Tongue (tissue), 2 donors: Measurements from ENCODE around the gene EFCAB11. TPM values are rescaled to one million over a fixed set of nuclear protein-coding genes. Genes with fewer than 3 reads are reported as not detected.
A peak's percentile ranks its signal among the peaks of the same experiment; 100 is the strongest.

Source experiments
- DNase-seq: peaks from one replicate; pipeline ENCODE4 v3.0.0-alpha.2; 2015
- total RNA-seq: library from RNA; depleted of rRNA; stranded (reverse); fragments of >200 nt; gene quantifications from one replicate; pipeline ENCODE4 v1.2.3, GENCODE V29; 2014

The EFCAB11 gene
- total RNA-seq, 1 donor from 2014 or later = 13.2 TPM

DNA sequence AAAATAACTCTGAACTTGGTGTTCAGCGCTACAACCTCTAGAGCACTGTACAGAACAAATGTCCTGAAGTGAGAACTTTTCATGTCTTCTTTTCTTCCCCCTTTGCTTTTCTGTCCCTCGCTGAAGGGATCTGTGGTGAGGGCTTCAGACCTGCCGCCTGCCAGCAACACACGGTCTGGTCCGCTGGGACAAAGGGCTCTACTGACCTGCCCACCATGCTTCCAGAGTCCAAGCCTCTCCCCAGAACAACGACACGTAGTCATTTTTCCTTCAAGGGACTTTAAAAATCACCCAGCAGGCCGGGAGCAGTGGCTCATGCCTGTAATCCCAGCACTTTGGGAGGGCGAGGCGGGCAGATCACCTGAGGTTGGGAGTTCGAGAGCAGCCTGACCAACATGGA, 140.4 kb downstream of the EFCAB11 start:
- DNase-seq = no peak

DNA sequence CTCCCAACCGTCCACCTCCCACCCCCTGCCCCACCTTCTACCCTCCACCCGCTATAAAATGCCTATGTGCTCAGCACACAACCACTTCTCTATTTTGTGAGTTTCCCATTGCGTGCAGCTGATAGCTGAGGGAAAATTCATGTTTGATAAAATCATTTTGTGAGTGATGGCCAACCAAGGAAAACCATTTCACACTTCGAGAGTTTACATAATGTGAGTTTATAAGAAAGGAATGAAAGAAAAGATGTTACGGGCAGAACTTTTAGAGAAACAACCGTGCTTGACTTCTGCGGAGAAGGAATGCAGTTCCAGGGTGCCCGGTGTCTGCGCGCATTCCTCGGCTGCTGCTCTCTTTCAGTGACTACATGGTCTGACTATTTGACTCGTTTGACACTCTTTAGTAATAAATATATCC, 140.9 kb downstream of the EFCAB11 start:
- DNase-seq = peak; percentile 64

DNA sequence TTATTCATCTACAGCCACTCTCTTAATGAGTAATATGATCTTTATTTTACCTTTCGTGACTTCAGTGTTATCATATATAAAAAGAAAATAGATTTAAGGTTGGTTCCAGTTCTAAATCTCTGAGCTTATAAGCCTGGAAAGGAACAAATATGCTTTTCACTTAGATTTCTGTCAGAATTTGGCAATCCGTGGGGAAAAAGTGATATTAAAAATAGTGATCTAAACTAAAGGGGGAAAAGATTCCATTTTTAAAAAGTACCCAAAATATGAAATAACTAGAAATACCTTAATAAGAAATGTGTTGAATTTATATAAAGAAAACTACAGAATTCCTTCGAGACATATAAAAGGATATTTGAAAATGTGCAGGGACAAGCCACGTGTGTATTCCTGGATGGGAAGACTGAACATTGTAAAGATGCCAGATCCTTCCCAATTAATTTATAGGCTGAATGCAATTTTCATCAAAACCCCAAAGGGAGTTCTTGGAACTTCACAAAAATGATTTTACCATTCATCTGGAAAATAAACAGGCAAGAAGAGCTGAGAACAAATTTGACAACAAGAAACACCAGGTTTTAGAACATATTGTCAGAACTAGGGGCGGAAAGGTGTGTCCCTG, 142.5 kb downstream of the EFCAB11 start:
- DNase-seq = peak; percentile 62

GRCh38 chr14:89810101-89810500, 144.4 kb downstream of the EFCAB11 start:
- peak; percentile 54 for DNase-seq

DNA sequence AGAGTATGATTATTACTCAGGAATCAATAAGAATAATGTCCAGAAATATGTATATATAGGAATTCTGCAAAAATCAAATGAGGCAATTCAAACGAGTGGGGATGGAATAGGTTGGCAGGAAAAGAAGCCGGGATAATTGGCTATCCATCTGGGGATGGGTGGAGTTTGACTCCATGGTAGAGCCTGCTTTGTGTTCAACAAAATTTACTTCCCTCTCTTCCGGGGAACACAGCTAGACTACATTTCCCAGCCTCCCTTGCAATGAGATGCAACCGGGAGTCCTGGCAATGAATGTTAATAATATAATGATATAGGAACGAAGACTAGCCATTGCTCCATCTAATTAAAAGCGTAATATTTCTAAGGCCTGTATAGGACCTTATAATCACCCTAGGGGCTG, 146.6 kb downstream of the EFCAB11 start:
- no peak for DNase-seq

GRCh38 chr14:89807151-89807550, 147.4 kb downstream of the EFCAB11 start:
- no peak for DNase-seq

DNA sequence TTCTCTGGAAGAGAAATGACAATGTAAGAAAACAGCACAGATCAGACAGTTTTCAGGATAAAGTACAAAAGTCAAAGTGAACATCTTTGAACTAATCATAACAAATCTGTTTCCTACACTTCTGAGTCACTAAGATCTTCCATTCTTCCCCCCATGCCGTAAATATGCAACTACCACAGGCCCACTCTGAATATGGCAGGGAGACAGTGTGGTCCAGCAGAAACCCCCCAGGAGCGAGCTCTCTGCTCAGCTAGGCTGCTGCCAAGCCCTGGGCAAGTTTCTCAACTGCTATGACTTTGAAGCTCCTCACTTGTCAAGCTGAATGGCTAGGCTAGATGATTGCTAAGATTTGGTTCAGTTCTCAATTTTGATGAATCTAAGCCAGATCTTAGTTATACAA, 148.1 kb downstream of the EFCAB11 start:
- no peak for DNase-seq

- no peak for DNase-seq
Measured at GRCh38 chr14:89805501-89805900, 149.0 kb downstream of the EFCAB11 start.

DNA sequence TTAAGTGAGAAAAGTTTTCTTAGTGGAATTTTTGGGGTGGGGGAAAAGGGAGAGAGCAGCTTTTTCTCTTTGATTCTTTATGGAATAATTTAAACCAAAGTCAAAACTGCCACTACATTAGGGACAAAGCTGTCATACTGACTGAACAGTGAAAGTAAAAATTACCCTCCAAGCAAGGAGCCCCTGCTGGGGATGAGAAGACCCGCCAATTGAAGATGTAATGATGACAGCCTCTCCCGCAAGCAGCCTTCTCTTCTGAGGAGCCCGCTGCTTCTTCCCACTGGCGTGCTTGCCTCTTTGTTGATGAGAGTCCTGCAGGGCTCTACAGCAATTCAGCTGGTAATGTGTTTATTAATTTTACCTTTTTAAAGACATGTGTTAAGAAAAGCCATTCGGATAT, 151.0 kb downstream of the EFCAB11 start:
- DNase-seq = no peak

- no peak for DNase-seq
Measured at GRCh38 chr14:89801136-89801535, 153.4 kb downstream of the EFCAB11 start.

DNA sequence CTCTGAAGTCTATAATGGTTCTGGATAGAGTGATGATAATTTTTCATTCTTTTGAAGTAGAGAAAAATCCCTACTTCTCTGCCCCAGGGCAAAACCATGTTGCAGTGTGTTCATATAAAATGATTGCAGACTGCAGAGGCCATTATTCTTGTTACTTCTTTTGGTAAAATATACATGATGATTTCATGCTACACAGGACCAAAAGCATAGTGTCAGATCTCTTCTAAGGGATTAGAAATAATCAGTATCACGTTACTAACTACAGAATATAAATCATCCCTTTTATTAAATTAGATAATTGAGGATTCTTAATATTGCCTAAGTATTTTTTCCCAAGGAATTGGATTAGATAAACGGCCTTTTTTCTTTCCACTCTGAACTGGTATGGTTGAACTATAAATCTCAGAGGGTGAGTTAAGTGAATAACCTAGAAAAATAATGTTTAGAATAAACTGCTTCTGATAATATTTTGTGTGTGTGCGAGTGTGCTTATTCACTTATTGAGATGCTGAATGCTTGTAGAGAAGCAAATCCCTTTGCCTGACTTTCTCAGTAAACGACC, 156.2 kb downstream of the EFCAB11 start:
- DNase-seq = no peak

DNA sequence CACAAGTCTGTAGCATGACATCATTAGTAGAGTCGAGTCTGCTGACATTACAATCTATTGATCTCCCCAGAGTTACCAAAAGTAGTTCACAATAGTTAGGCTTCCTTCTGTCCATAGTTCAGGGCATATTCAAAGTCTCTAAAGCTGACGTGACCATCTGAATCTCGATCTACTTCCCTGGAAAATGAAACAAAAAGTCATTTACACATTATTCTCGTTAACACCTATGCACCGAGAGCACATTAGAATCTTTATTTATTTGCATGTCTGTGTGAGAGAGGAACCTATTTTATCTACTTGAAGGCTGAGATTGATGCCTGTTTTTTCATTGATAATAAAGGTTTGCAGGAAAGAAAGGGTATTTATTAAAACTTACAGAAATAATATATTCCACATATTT, 157.4 kb downstream of the EFCAB11 start:
- no peak for DNase-seq

GRCh38 chr14:89794096-89794495, 160.4 kb downstream of the EFCAB11 start:
- no peak for DNase-seq

DNA sequence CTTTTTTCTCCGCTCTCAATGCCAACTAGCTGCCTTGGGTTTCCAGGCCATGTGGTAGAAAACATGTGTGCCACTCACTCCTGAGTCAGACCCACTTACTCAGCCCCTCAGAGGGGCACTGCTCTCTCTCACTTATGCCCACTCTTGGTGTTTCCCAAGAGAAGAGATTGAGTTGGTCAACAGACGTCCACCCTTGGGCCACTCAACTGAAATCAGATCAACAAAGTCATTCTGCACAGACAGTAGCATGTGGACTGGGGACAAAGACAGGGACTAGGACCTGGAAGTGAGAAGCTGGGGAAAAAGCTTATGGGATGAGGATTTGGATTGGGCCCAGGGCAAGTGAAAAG, 161.2 kb downstream of the EFCAB11 start:
- no peak for DNase-seq

DNA sequence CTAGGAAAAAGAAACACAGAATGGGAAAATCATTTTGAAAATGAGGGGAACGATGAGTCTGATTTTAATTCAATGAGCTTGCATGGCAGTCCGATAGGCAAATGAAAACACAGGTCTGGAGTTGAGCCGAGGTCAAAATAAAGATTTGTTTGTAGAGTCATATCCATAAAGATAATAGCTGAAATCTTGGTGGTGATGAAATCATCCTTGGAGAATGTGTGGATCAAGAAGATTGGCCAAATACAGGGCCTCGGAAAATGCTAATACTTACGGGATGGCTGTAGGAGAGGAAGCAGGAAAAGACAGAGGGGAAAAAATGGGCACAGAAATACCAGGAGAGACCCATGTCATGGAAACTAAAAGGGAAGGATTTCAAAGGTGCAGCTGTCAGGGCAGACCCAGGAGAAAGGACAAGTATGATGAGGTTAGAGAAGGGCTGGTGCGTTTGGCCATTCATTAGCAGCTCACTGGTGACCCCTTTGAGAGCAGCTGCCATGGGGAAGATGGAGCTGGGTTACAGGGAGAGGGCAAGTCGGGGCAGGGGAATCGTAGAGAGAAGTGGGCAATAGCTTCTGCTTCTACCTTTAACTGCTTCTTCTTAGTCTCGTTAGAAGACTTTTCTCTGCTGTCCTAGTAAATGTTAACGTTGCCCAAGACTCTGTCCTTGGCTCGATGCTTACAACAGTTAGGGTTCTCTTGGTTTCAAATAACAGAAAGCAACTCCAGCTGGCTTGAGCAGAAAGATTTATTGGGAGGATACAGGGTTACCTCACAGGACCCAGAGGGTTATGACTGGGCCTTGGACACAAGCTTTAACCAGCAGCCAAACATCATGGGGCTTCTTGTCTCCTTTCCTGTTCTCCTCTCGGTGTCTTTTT, 161.8 kb downstream of the EFCAB11 start:
- DNase-seq = peak; percentile 22

- no peak for DNase-seq
Measured at GRCh38 chr14:89787525-89787924, 167.0 kb downstream of the EFCAB11 start.

DNA sequence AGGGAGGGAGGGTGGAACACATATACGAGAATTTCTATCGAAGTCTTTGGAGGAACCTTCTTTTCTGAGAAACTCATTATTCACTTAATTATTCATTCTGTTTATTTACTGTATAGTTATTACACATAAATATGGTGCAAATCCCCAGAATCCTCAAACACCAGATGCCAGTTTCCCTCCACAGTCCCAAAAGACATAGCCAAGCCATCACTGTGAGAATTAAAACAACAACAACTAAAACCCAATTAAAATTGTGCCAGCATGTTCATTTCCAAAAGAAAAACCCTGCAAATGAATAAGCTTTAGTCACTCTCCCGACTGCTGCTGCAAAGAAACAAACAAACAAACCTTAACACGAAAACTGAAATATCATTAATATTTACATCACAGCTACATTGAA, 173.5 kb downstream of the EFCAB11 start:
- DNase-seq = no peak

DNA sequence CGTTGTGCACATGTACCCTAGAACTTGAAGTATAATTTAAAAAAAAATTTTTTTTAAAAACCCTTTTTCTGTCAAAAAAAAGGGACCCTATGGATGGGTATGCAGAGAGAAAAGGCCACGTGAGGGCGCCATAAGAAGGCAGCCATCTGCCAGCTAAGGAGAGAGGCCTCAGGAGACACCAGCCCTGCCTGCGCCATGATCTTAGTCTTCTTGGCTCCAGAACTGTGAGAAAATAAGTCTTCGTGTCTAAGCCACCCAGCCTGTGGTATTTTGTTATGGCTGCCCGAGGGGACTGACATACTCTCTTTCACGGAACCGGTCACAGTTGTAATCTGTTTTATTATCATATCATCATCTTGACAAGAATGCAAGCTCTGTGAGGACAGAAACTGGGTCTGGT, 174.8 kb downstream of the EFCAB11 start:
- no peak for DNase-seq

- no peak for DNase-seq
Measured at GRCh38 chr14:89775946-89776345, 178.6 kb downstream of the EFCAB11 start.

GRCh38 chr14:89775151-89775550, 179.4 kb downstream of the EFCAB11 start:
- no peak for DNase-seq

DNA sequence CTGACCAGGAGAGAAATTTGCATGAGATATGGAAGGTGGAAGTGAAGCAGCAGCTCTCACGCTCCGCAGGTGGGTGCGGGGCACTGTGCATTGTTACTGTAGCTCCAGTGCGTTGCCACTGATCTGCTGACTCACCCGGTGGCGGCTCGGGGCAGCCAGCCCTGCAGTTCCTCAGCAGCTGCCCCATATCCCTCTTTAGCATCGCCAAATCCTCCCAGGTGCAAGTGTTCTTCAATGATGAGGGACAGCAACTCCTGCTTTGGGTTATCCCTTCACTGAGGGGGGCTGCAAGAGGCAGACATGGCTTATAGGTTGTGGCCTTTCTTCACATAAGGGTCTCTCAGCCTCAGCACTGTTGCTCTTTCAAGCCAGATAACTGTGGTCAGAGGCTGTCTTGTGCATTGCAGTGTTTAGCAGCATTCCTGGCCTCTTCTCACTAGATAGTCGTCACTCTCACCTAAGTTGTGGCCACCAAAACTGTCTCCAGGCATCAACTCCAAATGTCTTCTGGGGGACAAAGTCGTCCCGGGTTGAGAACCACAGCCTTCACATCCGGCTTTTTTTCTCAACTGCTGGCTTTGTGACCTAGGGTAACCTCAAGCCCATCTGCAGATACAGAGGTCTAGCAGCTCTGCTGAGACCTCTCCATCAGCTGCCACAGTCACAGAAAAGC, 180.8 kb downstream of the EFCAB11 start:
- peak; percentile 59 for DNase-seq

GRCh38 chr14:89773151-89773550, 181.4 kb downstream of the EFCAB11 start:
- DNase-seq = peak; percentile 41

DNA sequence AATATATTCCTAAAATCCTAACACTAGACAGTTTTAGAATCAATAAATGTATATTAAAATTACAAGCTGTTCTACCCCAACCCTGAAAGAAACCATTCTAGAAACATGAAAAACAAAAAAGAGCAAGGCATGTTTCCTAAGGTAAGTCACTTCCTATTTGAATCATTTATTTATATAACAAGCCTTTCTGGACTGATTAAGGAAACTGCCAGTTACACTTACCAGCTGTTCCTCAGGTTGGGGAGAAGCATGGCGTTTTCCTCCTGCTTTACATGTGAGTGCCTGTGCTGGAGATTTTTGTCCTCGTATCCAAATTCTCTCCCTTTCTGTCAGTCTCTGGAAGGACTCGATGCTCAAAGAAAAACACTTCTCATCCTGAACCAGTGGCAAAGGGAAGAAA, 183.3 kb downstream of the EFCAB11 start:
- DNase-seq = no peak
